HFFc6 (cell line): Measurements from ENCODE around the gene LRRN2. TPM values are rescaled to one million over a fixed set of nuclear protein-coding genes. Genes with fewer than 3 reads are reported as not detected.

Experiments
- DNase-seq: peaks from one replicate; pipeline ENCODE4 v3.0.0-alpha.2; 2018
- H3K27ac Mint-ChIP-seq: 2 replicates; pipeline ENCODE4 v1.8.0; 2020; ENCODE audit warnings: mild to moderate bottlenecking, mixed read lengths
- H3K27me3 Mint-ChIP-seq: 2 replicates; pipeline ENCODE4 v1.8.0; 2021; ENCODE audit warnings: mild to moderate bottlenecking, moderate library complexity, mixed read lengths; ENCODE audit not compliant: insufficient read depth
- H3K36me3 Mint-ChIP-seq: 2 replicates; pipeline ENCODE4 v1.8.0; 2021; ENCODE audit warnings: low read depth, mixed read lengths
- H3K4me1 Mint-ChIP-seq: 2 replicates; pipeline ENCODE4 v1.8.0; 2020; ENCODE audit warnings: low read depth, mixed read lengths
- H3K4me3 Mint-ChIP-seq: 2 replicates; pipeline ENCODE4 v1.8.0; 2020; ENCODE audit warnings: mild to moderate bottlenecking, moderate library complexity, mixed read lengths
- H3K9me3 Mint-ChIP-seq: 2 replicates; pipeline ENCODE4 v1.8.0; 2020; ENCODE audit warnings: mild to moderate bottlenecking, mixed read lengths
- CTCF ChIP-seq: fragments of 200-600 bp; sonication (generic); IDR thresholded peaks from 2 replicates; pipeline ENCODE4 v1.5.0; 2021; ENCODE audit warnings: antibody characterized with exemption, mild to moderate bottlenecking
- total RNA-seq, 6 experiments: library from RNA; stranded (reverse); fragmentation: NEBNext Ultra II Directional; extraction: Animal tissue kit (Norgen Biotek cat#: 25700); gene quantifications; 2 replicates in 1 of 6; 3 replicates in 5 of 6; pipeline ENCODE4 v1.2.3, GENCODE V29; 2021

The LRRN2 gene
- total RNA-seq, 6 experiments from 2014 or later = not detected

DNA sequence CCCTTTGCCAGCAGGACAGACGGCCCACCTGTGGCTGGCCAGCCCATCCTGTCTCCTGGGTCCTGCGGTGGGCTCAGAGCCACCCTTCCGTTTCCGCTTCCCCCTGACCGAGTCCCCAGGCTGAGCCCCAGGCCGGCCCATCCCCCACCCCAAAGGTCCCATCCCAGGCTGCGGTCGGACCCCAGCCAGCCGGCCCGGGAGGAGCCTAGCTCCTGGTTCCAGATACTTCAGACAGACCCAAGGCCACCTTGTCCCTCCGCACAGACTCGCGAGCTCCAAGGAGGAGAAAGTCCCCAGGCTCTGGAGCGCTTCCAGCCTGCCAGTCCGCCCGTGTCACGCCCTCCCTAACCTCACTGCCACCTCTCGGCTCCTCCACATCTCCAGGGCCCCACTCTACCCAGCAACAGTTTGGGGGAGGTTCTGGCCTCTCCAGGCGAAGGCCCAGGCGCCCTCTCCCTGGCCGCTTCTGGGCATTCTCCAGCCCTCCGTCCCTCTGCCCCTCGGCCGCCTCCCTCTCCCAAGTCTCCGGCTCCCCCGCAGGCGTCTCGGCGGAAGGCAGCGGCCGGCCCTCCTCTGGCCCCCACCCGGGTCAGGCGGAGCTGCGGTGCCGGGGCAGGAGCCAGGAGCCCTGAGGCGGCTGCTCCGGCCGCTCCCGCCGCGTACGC is 835 bp downstream of the LRRN2 start:
- H3K9me3 Mint-ChIP-seq = no peaks in the 10 kb centered on the region
- H3K27ac Mint-ChIP-seq = no peak overlapping the region
- no peak for TF ChIP-seq CTCF
- peaks cover 52% of the 10 kb centered on the region for H3K27me3 Mint-ChIP-seq
- no peaks in the 10 kb centered on the region for H3K4me1 Mint-ChIP-seq
- H3K36me3 Mint-ChIP-seq = no peaks in the 10 kb centered on the region
- DNase-seq = no peak
- no peak overlapping the region for H3K4me3 Mint-ChIP-seq

GRCh38 chr1:204684206-204684570 is 1.4 kb downstream of the LRRN2 start:
- no peaks in the 10 kb centered on the region for H3K36me3 Mint-ChIP-seq
- H3K9me3 Mint-ChIP-seq = no peaks in the 10 kb centered on the region
- no peak overlapping the region for H3K27ac Mint-ChIP-seq
- DNase-seq = no peak
- H3K4me3 Mint-ChIP-seq = no peak overlapping the region
- H3K27me3 Mint-ChIP-seq = peaks cover 51% of the 10 kb centered on the region
- no peak for TF ChIP-seq CTCF
- H3K4me1 Mint-ChIP-seq = no peaks in the 10 kb centered on the region

GRCh38 chr1:204683284-204684205 is 2.0 kb downstream of the LRRN2 start:
- H3K27me3 Mint-ChIP-seq = peaks cover 52% of the 10 kb centered on the region

GRCh38 chr1:204680461-204680860 is 5.1 kb downstream of the LRRN2 start:
- Mint-ChIP-seq H3K4me3 (no peak overlapping the region), H3K27ac (no peak overlapping the region), H3K4me1 (no peaks in the 10 kb centered on the region), H3K36me3 (no peaks in the 10 kb centered on the region), H3K9me3 (no peaks in the 10 kb centered on the region), H3K27me3 (peaks cover 56% of the 10 kb centered on the region)
- DNase-seq = no peak
- TF ChIP-seq CTCF = no peak

More at GRCh38 chr1:204683284-204684205, 2.0 kb downstream of the LRRN2 start:
- Mint-ChIP-seq H3K4me3 (no peak overlapping the region), H3K4me1 (no peaks in the 10 kb centered on the region), H3K27ac (no peak overlapping the region), H3K9me3 (no peaks in the 10 kb centered on the region), H3K36me3 (no peaks in the 10 kb centered on the region)
- no peak for TF ChIP-seq CTCF
- DNase-seq = no peak

GRCh38 chr1:204680051-204680450 is 5.5 kb downstream of the LRRN2 start:
- H3K36me3 Mint-ChIP-seq = no peaks in the 10 kb centered on the region
- H3K27me3 Mint-ChIP-seq = peaks cover 59% of the 10 kb centered on the region
- H3K4me1 Mint-ChIP-seq = no peaks in the 10 kb centered on the region
- no peak overlapping the region for H3K27ac Mint-ChIP-seq
- no peak overlapping the region for H3K4me3 Mint-ChIP-seq
- no peak for DNase-seq
- H3K9me3 Mint-ChIP-seq = no peaks in the 10 kb centered on the region
- no peak for TF ChIP-seq CTCF
